DOHH2 (cell line): Measurements from ENCODE around the gene SLK.

Experiments
- CTCF ChIP-seq: fragments of 200-600 bp; sonication (generic); IDR thresholded peaks from one replicate; pipeline ENCODE4 v1.5.1; 2014; ENCODE audit warnings: antibody characterized with exemption, mild to moderate bottlenecking, low read depth, low read length; ENCODE audit not compliant: poor library complexity, severe bottlenecking
- EZH2phosphoT487 ChIP-seq: fragments of 200-600 bp; sonication (generic); IDR thresholded peaks from 2 replicates; pipeline ENCODE4 v1.6.1; 2017; ENCODE audit warnings: borderline replicate concordance, mild to moderate bottlenecking, antibody characterized with exemption, low read length, moderate library complexity, mixed read lengths

GRCh38 chr10:103958996-103959395, 7.9 kb upstream of the SLK start:
- no peak for TF ChIP-seq CTCF
- no peak for TF ChIP-seq EZH2phosphoT487
